DMS 273 (cell line): ENCODE results near the gene NKX1-1.
"Not testable (repeated sequence)": the region's sequence is repeated elsewhere in the genome, so short reads cannot be mapped to it uniquely, and the experiment has no call there.

Experiments used
- DNase-seq: peaks from one replicate; lab custom pipeline; 2025; ENCODE audit not compliant: unreplicated experiment; lab: John Stamatoyannopoulos, UW

The NKX1-1 gene

DNA sequence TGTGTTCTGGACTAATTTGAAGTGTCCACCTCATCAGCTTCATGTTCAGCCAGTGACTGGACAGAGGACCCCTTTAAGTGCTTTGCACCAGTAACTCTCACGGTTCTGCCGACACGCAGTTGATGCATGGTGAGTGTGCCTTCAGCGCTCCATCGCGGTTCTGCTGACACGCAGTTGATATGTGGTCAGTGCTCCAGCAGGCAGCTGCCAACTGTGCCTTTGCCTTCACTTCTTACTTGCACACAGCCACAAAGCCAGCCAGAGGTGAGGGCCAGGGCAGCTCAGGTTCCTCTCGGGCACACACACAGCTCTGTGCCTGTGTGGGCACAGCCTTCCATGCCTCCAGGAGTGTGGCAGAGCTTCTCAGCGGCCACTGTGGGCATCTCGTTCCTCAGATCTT is 12.4 kb downstream of the NKX1-1 start:
- no peak for DNase-seq

DNA sequence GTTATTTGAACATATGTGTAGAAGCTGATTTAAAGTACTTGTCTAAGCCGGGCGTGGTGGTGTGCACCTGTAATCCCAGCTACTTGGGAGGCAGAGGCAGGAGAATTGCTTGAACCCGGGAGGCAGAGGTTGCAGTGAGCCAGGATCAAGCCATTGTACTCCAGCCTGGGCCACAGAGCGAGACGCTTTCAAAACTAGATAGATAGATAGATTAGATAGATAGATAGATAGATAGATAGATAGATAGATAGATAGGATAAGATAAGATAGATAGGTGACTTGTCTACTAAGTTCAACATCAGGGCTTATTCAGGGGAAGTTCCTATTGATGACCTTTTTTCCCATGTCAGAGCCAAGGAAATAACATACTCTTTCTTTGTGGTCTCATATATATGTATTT is 12.9 kb downstream of the NKX1-1 start:
- not testable (repeated sequence) for DNase-seq

DNA sequence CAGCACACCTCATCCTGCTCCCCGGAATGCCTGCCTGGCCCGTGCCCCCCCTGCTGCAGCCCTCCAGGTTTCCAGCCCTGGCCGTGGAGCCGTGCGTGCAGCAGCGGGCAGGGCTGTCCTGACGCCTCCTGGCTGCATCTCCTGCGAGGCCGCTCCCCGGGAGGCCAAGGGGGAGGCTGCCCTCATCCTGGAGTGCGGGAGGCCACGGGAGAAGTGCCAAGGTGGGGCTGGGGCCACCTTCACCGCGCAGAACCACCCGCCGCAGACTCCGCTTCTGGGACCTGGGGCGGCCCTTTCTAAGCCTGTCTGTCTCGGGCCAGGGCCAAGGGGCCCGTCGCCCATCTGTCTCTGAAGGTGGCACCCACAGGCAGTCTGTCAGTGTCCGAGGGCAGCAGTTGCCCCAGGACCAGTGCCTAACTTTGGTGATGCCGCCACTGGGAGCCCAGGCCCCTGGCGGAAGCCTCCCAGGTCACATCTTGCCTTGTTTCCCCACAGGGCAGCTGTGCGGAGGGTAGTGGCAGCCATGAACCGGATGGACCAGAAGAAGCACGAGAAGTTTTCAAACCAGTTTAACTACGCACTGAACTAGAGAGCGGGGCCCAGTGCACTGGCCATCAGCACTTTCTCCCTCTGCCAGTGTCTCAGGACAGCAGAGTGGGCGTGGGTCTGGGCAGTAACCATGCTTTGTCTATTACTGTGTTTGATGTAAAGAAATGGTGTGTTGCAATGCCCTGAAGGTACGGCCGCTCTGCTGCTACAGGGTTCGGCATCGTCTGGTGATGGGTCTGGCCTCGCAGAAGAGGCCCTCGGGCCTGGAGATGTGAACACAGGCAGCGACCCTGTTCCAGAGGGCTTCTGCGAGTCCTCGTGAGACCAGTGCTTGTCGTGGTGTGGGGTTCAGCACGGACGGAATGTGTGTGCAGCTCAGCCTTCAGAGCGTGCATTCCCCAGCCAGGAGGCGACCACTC is 20.6 kb downstream of the NKX1-1 start:
- no peak for DNase-seq

DNA sequence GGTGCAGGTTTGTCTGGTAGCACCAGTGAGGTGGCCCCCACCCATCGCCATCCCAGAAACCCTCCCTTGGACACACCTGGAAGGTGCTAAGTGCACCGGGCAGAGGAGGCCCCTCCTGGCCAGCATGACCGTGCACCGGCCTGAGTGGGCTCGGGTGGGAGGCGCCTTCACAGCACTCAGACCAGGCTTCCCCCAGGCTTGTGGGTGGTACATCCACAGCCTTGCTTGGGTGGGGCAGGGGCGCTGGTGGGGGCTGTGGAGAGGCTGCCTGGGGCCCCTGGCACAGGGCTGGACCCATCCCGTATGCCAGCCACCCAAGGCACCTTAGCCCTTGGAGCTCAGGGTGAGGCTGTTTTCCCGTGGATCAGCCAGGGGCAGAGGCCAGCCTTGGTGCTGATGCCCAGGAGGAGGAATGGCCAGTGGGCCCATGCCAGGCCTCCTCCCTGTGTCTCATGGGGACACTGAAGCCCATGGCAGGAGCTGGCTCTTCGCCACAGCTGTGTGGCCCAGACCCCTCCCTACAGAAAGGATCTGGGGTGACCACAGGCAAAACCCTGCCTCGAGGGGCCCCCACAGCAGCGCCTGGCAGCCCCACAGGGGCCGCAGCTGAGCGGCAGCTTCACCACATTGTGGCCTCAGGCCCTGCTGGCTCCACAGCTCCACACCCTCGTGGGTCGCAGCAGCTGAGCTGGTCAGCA is 21.4 kb downstream of the NKX1-1 start:
- no peak for DNase-seq

DNA sequence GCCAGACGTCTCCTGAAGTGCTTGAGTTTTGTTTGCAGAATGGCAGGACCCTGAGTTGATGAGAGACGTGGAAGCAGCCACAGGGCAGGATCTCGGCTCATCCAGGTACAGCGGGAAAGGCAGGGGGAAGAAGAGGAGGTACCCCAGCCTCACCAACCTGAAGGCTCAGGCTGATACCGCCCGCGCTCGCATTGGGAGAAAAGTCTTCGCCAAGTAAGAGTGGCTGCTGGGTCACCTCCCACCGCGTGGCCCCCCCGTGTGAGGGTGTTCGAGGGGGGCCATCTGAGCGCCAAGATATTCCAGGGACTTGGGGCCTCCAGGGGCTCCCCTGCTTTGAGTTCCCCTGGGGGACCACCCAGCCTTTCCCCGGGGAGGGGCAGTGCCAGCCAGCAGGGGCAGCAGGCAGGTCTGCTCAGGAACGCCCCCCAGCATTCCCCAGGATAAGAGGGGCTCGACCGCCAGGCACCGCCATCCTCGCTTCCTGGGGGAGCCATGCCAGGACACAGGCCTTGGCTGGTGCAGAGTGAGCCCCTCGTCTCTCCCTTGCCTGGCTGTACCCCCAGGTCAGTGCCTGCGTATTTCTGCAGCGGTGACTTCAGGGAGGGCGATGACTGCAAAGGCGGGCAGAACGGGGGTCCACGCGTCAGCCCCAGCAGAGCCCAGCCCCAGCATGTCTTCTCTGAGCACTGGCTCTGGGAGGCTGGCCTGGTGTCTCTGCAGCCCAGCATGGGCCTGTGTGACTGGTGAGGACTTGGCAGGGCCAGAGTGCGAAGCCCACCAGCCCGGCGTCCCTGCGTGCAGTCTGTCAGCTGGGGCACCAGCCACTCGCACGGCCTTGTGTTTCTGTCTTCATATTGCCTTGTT is 22.3 kb downstream of the NKX1-1 start:
- no peak for DNase-seq

DNA sequence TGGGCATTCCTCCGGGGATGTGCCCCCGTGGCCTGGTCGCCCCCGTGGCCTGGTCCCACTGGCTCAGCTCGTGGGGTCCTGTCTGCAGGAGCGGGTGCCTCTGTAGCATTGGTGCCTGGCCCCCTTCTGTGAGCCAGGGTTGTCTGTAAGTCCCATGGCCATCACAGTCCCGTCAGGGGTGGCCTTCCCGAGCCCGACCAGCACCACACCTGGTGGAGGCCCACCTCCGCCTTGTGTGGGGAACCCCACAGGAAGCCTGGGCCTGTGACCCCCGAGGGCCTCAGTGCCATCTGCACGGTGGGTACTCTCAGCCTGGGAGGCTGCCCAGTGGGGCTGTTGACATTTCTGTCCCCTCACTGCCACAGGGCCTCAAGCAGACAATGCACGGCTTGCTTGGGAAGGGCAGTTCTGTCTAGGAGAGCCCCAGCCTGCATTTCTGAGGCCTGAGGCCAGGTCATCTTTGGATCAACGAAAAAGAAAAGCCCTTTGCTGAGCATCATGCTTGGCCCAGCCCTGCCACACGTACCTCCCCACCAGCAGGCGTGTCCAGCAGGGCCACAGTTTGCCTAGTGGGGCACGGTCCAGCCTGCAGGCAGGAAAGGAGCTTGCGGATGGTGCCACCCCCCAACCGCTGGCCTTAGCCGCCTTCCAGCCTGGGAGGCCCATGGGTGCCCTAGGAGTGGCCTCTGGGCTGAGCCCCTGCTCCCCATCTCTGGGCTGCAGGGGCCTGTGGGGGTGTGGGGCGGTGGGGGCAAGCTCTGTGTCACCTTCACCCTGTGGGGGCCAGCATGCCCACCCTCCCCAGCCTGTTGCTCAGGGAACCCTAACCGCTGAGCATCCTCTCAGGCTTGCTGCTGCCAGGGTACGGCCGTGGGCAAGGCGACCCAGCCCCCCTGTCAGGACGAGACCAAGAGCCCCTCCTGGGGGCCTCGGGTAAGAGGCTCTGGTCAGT is 23.2 kb downstream of the NKX1-1 start:
- DNase-seq: no peak

DNA sequence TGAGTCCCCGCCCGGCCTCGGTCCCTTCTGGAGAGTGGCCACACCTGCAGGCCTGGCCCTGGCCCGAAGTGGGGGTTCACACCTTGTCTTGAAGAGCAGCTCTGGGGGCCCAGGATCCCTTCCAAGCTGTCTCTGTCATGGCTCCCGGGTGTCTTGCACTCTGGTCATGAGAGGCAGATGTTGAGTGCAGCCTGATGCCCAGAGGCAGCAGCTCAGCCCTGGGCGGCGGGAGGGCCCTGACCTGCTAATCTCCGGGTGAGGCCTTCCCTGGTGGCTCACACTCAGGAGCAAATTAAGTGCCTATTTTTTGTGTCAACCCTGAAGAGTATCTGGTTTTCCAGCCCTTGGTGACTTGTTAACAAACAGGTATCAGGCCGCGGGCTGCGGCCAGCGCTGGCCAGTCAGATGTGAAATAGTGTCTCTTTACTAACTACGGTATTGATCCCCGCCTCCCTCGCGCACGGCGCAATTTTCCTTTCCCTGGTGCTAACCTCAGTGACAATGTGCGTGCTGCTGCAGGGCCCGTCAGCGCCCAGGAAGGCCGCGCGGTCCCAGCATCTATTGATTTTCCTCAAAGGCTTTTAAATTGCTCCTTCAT is 24.2 kb downstream of the NKX1-1 start:
- DNase-seq: no peak

DNA sequence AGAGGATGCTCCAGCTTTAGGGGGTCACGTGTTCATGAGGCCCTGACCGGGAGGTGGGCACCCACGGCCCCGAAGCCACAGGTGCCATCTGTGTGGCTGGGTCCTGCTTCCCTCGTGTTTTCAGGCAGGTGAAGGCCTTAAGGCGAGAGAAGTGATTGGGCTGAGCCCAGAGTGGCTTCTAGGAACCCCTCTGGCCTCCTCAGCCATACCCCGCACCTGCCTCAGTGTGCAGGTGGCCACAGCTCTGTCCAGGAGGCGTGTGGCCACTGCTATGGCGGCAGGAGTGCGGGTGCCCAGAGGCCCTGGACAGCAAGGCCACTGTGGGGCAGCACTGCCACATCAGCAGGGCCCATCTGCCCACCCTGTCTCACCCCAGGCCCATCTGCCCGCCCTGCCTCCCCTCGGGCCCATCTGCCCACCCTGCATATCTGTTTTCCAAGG is 25.0 kb downstream of the NKX1-1 start:
- peak; percentile 23 for DNase-seq

DNA sequence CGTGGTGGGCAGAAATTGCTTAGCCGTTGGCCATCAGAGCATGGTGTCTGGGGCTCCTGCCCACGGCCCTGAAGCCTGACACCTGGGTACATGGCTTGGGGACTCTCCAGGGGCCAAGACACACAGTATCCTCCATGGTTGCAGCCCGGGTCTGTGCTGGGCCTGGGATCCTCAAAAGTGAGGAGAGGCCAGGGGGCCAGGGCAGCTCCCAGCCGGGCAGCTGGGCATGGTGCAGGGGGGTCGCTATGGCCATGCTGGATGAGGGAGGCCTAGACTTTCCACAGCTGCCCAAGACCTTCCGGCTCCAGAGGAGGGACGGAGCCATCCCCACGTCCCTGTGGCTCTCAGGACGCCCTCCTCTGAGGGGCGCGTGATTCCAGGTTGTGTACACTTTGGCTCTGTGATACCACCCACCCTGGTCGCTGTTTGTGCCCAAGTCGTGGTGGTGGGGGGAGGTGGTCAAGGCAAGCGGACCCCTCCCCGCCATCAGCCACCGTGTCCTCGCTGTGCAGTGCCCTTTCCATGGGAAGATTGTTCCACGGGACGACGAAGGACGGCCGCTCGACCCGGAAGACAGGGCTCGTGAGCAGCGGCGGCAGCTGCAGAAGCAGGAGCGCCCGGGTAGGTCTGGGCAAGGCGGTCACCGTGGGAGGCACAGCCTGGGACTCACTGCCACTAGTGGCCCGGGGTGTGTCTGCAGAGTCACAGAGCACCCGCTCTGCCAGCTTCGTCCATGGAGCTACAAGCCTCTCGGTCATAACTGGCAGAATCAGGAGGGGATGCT is 25.7 kb downstream of the NKX1-1 start:
- DNase-seq: no peak

DNA sequence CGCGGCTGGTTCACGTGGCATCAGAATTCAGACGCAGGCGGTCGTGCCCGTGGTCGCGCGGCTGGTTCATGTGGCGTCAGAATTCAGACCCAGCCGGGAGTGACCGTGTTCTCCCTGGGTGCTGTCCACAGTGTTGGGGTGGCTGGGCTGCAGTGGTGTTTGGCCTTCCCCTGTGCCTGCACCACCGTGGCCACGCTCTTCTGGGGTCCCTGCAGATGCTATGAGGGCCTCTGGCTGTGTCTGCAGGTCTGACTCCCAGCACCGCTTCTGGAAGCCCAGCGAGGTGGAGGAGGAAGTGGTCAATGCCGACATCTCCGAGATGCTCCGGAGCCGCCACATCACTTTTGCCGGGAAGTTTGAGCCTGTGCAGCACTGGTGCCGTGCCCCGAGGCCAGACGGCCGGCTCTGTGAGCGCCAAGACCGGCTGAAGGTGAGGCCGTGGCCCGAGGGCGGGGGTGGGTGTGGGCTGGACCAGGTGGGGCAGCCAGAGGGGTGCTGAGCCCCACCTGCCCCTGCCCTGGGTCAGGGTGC is 26.4 kb downstream of the NKX1-1 start:
- DNase-seq: no peak

DNA sequence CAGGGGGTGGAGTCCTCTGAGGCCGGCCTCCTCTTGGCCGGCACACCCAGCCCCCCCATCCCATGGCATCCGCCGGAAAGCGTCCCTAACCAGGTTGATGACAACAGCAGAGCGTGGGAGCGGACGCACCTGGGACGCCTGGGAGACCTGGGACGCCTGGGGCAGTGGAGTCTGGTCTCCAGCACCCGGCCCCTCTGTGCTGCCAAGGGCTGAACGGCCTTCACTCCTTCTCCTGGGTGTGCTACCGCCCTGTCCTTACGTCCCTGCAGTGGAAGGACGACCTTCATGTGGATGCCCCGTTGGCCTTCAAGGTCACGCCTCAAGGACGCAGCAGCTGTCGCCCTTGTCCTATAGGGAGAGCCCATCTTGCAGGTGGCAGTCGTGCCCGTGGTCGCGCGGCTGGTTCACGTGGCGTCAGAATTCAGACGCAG is 26.9 kb downstream of the NKX1-1 start:
- DNase-seq: no peak

DNA sequence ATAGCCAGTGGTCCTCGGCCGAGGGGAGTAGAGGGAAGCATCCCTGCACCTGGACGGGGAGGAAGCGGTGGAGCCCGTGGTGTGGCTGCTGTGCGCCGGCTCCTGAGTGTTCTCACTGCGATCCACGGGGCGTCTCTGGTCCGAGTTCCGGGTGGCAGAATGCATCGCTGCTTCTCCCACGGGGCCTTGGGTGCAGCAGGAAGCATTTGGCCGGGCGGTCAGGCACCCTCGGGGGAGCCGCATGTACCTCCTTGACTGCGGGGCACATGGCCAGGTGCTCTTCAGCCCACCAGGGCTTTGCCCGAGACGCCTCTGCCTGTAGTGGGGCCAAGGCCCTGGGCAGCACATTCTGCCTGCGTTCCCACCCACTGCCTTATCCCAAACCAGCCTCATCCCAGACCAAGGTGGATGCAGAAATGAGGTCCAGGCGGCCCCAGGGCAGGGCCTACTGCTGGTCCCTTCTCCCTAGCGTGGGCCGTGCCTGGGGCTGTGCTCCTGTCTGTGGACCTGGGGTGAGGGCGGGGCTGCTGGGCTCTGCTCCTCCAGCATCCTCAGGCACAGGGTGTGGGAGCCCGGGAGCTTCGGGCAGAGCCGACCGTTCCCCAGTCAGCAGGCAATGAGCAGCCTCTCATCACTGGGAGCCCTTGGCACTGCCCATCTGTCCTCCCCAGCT is 27.5 kb downstream of the NKX1-1 start:
- DNase-seq: no peak

DNA sequence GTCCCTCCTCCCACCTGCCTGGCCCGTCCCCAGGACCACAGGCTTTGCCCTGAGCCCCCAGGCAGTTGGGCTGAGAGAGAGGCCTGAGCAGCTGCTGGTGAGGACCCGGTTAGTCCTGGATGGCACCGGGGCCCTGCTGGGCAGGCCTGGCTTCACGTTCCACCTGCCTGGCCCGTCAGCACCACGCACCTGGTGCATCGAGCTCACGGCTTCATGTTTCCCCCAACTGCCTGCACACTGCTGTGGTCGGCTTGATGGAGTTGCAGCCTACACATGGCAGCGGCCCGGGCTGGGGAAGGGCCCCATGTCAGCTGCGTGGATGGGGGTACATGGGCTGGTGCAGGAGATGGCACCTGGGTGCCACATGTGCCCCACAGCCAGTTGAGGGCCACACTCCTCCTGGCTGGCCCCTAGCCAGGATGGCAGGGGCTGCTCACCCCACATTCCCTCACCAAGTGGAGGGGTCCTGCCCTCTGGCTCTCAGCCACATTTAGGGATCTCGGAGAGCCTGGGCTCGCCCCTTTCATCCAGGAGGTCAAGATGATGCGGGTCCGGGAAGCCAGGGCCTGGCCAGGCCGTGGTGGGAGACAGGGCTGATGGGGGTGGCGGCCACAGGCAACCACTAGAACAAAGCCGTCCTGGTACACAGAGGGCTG is 28.5 kb downstream of the NKX1-1 start:
- DNase-seq: no peak

DNA sequence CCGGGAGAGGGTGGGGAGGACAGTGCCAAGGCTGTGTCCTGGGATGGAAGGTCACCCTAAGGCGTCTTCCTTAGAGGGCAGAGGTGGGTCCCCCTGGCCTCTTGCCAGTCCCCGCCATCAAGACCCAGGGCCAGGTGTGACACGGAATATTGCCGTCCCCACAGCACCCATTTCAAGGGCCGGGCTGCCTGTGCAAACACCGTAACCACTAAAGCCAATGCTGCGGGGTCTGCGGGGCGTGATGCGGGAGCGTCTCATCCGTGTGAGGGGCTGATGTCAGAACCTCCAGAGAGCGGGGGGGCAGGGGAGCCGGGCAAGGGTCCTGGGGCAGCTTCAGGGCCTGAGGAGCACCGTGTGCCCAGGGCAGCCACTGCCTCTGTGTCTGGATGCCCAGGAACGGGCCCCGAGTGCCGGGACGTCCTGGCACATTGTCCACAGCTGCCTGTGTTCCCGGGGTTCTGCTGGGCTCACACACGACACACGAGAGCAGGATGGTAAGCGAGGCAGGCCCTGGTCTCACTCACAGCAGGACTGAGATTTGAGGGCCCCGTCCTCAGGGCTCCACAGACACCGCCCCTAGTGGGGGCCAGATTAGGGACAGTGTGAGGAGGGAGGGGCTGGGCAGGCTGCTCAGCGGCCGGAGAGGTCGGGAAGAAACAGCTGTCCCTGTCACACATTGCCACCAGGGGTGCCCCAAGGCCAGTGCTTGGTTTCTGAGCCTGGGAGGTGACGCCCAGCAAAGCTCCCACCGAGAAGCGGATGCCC is 29.2 kb downstream of the NKX1-1 start:
- no peak for DNase-seq

DNA sequence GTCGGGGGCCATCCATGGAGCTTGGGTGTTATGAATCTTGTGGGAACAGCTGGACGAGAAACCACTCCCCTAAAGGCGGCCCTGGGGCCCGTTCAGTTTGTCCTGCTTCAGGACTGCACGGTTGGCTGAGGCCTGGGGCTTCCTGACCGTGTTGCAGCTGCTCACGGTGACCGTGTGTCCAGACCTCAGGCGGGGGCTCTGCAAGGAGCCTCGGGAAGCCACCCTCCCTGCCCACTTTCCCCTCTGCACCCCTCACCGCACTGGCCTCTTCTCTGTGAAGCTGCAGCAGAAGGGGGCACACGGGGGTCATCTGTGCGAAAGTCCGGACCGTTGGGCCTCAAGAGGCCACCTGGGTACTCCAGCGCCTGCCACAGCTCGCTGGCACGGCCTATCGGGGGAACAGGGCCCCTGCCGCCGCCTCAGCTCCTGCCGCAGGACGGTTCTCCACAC is 29.8 kb downstream of the NKX1-1 start:
- DNase-seq: no peak

DNA sequence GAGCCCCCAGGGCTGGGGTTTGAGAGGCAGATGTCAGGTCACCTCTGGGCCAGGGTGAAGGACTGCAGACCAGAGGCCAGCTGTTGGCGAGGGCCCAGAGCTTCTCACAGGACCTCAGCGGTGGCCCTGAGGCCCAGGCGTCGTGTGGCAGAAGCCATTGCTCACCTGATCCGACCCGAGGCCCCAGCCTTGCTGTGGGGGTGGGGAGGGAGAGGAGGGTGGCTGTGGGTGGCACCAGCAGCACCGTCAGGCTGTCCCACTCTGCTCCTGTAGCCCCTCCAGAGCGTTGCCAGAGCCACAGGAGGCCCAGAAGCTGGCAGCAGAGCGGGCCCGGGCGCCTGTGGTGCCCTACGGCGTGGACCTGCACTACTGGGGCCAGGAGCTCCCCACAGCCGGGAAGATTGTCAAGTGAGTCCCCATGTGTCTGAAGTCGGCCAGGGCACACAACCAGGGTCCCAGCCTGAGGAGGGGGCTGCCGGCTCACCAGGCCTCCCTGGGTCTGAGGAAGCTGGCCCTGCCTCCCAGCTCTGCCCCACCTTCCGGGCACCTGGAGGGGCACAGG is 30.4 kb downstream of the NKX1-1 start:
- no peak for DNase-seq
